DLD1 (cell line): ENCODE measurements around the gene C3orf18.
"Not testable (repeated sequence)": the region's sequence is repeated elsewhere in the genome, so short reads cannot be mapped to it uniquely, and the experiment has no call there.

Experiments used
- in situ Hi-C: cut with HindIII; loops from 2 replicates; pipeline ENCODE4 v1.10.0; 2017; ENCODE audit warnings: low sequenced_read_pairs

C3orf18 gene

DNA sequence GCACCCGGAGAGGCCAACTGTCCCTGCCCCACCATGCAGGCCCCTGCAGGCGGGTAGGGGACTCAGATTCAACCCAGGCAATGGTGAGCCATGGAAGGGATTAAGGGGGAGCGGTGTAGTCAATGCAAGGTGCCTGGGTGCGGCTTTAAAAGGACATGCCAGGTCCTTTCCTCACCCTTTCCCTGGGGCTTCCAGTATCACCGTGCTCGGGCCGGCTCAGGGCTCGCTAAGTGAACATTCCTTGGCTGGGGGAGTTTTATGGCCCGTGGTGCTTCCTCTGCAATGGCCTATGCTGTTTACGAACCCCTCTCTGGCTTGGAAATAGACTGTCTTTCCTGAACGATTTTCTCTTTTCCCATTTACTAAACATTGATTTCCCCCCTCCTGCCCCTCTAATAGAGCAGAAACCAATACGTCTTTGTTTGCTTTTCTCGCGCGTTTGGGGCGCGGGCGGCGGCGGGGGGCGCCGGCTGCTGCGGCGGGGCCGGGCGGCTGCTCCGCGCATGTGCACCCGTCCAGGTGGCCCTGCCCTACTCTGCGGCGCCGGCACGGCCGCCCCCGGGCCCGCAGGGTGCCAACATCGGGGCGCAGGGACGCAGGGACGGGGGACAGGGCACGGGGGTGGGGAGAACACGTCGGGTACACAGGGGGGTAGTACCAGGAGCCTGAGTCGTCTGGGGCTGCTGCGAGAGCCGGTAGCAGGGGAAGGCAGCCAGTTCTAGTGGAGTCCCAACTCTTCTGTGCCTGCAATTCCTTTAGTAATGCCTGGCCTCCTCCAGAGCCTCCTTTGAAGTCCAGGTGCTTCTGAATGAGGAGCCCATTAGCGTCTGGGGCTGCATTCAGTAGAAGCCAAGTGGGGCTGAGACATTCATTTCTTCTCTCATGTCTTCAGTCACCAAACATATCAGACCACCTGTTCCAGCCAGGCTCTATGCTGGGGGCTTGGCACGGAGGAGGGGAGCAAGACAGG lies 37.3 kb downstream of the C3orf18 start:
- in situ Hi-C loops = loop anchor here (10.0 kb wide), 1 partner anchor 105 kb away; no protein-coding TSS in a partner anchor

DNA sequence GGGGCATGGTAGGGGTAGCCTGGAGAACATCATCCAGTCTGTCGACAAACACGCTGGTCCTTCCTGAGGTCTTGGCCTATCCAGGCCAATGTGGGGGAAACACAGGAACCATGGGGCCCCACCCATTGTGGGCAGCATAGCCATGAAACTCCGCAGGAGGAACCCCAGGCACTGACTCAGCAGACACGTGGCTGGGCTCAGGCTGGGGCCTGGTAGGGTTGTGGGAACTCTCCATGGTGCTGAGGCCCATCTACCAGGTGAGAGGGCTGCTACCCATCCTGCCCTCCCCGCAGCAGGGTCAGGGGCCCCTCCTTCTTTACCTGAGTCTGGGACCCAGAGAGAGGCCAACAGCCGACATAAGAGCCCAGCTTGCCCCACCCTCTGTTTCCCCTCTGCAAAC lies 41.6 kb downstream of the C3orf18 start:
- in situ Hi-C loops = no loop called here

DNA sequence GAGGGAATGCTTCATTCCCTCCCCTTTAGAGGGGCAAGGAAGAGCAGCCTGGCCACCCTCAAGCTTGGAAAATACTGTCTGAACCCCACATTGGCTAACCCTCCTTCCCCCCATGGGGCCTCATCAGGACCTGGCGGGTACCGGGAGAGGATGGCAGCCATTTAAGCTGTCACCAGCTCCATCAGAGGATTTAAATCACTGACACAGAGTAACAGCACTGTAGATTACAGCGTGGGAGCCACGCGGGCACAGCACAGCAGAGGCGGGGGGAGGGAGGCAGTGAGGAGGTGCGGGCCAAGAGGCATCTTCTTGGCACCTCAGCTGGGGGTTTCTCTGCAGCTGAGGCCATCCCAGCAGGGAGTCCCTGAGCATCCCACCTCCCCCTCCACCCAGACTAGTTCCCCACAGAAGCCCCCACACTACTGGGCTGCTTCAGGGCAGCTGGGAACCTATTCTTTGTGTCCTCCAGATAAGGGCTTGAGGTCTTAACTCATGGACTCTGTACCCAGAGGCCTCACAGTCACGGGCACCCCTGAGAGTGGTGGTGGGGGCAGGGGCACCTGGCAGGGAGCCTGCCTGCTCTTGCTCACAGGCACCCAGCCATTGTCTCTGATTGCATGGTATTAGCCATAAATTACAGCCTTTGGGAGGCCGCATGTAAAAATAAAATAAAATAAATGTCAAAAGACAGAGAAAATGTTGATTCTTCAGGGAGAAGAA lies 42.2 kb downstream of the C3orf18 start:
- in situ Hi-C loops = no loop called here

DNA sequence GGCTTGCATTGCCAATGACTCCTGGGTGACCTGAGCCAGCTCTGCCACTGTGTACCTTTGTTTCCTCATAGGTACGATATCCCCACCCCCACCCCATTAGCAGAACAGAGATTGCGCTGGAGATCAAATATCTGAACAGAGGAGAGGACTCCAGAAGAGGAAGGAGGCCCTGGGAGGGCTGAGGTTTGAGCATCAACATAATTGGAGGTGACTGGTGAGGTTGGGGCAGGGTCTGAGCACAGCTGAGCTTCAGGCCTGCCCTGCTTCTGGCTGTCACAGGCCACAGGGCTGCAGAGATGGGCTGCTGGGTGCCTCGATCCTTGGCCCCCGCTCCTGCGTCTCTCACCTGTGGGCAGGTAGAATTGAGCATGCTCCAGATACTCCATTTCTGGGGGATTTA lies 42.8 kb downstream of the C3orf18 start:
- in situ Hi-C loops = no loop called here

DNA sequence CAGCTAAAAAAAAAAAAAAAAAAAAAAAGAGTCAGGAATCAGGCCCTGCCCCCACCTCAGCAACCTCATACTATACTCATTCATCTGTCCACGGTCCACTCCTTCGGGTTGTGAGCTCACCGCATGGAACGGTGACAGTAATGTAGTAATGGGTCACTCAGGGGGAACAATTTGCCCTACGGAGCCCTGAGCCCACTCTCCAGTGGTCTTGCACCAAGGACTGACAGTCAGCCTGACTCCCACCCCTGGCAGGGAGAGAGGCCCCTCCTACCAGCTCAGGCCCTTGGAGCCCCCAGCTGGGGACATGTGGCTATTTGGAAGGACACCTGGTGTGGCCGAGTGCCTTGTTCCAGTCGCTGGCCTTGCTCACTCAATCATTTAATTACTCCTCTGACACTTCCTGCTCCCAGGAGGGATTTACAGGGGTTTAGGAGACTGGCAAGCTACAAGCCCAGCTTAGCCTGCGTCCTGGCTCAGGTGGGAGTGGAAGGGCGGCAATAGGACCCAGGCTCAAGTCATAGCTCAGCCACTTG lies 44.2 kb downstream of the C3orf18 start:
- in situ Hi-C loops = no loop called here

DNA sequence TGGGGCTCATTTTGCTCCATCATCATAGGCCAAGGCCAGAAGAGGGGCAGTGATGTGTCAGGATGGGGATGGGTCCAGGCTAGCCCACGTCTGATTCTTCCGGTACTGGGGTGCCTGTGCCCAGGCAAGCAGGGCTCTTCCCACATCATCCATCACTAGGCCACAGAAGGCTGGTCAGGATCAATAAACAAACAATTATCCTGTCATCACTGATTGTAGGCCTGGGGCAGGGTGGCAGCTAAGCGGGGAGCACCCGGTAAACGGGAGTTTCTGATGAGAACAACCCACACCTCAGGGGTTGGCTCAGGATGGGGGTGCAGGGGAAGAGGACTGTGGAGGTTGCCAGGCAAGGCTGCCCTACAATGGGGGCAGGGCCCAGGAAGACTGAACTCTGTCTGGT lies 46.0 kb downstream of the C3orf18 start:
- in situ Hi-C loops = no loop called here

DNA sequence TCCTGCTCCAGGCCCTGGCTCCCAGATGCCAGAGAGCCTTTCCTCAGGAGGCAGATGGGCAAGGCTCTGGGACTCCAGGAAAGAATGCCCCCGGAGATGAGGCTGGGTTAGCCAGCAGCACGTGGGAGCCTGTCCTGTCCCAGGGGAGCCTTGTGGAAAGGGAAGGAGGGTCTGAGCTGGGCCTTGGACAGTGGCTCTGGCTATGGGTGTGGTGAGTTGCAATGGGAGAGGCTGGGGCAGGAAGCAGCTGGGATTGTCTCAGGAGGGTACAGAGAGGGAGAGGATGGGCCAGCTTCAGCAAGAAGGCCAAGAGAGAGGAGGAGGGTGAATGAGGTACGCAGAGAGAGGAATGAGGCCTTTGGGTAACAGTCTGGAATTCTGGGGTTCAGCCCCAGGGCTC lies 46.7 kb downstream of the C3orf18 start:
- in situ Hi-C loops = no loop called here

DNA sequence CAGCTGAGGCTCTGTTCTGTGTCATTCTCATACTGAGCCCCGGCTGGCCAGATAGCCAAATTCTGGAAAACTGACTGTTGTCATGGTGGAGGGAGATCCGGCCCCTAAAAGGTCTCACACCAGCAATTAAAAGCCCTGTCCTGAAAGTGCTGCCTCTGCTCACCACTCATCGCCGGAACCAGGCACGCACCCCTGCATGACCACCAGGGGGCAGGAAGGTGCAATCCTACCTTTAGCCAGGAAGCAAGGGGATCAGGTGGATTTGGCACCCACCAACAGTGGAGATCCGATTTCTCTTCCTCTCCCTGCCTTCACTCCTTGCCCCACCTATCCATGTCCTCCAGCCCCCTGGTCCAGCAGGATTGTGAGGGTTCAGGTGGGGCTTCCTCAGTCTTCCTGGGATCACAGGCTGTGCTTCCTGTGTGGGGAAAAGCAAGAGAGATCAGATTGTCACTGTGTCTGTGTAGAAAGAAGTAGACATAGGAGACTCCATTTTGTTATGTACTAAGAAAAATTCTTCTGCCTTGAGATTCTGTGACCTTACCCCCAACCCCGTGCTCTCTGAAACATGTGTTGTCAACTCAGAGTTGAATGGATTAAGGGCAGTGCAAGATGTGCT lies 48.0 kb downstream of the C3orf18 start:
- in situ Hi-C loops = no loop called here

DNA sequence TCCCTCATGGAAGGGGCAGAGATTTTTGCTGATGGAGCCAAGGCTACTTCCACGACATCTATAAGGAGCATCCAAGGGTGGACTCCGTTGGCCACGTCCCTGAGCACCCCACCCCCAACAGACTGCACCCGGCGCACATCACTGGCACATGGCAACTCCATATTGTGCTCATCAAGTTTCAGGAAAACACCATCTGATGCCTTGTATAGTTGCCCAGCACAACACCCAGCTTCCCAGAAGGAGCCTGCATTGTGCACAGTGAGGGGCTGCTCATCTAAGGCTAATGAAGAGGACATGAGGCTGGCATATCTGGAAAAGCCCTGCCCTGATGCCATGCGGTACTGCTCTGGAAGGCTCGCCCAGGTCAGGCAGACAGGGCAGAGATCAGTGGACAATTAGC lies 49.1 kb downstream of the C3orf18 start:
- in situ Hi-C loops = no loop called here

DNA sequence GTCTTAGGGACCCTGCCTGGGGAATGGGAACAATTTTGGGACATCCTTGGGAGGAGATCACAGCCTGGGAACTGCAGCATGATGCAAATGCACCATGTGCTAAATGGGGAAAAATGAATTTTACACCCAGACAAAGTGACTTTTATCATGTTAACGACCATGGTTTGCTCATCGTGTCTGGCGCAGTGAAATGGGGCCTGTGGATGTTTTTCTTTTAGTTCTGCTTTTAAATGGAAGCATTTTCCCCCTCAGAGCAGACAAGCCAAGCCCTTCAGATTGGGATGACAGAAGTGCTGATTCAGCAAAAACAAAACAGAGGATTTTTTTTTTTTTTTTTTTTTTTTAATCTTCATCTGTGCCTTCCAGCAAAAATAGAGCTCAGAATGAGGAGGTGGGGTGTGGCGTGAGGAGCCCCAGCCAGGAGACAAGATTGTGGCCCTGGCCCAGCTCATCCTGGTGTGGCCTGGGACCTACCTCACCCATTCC lies 49.8 kb downstream of the C3orf18 start:
- in situ Hi-C loops = no loop called here

DNA sequence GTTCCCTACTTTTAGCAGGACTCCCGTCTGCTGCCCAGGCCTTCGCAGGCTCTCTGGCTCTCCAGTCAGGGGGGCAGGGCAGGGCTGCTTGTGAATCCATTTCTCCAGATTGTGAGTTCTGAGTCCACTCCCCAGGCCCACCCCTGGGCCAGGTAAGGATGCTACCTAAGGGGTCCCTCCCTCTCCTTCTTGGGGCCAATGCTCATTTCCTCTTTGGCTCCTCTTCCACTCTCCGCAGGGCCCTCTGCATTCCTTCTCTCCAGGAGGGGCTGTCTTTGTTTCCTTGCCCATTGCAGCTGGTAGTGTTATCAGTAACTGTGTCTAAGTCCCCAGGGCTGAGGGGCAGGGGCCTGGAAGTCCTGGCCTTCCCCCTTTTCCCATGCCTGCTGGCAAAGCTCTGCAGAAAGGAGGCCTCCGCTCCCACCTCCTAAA lies 51.1 kb downstream of the C3orf18 start:
- in situ Hi-C loops = no loop called here

DNA sequence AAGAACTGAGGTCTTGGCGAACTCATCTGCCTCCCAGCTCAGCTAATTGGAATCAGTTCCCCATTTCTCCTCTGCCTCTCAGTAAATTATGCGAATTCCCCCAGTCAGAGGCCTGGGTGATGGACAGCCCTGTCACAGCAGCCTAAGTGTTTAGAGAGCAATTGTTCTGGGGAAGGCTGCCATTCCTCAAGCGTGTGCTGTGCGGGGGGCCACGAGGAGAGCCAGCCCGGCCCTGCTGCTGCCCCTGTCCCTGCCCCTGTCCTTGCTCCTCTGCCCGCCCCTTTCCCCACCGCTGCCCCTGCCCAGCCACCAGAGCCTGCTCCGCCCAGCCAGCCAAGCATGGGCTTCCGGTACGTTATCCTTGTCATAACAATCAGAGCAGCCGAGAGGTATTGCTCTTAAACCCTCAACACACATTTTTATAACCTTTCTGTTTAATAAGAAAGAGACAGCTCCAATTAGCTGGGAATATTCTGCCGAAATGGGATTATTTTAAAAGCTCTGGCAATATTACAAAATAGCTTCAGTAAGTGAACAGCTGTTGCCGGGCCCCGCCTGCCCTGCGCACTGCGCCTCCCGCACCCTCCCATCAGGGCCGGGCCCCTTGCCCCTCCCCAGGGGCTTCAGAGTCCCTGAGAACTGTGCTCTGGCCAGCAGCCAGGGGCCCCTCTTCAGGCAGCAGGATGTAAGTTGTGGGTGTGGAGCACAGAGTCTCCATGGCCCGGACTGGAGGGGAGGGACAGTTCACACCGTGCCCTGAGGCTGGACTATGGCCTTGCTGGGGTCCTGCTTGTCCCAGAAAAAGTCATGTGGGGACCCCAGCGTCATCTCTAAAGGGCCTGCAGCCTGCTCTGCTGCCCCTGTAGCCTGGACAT lies 51.7 kb downstream of the C3orf18 start:
- in situ Hi-C loops = no loop called here

DNA sequence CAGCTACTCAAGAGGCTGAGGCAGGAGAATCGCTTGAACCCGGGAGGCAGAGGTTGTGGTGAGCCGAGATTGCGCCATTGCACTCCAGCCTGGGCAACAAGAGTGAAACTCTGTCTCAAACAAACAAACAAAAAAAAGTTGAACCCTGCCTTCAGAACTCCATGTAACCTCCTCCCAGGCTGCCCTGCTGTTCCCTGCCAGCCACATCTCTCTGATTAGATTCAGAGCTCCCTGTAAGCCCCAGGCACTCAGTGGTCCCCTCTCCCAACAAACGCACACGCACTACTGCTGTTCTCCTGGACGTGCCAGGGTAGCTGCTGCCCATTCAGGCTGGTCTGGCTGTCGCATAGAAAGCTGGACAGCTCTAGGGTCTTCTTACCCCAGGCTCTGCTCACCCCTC lies 54.6 kb downstream of the C3orf18 start:
- in situ Hi-C loops = not testable (repeated sequence)

DNA sequence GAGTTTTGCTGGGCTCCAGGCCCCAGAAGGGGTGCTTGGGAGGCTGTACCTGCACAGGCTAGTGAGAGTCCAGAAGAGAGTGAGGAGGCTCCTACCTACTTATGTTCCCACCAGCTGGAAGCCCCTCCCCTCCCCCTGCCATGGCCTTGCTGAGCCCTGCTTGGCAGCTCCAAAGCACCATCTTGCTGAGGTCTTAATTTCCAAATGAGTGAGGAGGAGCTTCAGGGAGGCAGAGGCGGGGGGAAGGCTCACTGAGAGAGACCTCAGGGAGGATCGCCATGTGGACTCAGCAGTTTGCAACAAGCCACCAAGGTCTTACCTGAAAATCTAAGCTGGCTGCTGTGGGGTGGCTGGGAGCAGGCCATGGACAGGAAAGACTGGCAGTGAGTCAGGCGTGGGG lies 55.4 kb downstream of the C3orf18 start:
- in situ Hi-C loops = no loop called here

DNA sequence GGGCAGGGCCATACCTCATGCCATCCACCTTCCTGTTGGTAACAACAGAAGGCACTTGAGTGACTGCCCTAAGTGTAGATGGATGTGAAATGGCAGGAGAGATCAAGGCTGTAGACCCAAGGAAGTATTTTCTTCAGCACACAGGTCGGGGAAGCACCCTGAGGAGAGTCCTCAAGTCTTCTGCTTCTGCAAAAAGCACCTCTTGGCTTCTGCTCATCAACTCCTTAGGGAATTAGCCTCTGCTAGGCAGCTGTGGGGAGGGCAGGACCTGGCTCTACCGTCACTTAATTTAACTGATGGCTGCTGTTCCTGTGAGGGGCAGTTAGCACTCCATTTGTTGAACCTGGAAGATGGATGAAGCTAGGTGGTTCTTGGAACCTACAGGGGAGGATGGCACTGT lies 57.2 kb downstream of the C3orf18 start:
- in situ Hi-C loops = no loop called here

DNA sequence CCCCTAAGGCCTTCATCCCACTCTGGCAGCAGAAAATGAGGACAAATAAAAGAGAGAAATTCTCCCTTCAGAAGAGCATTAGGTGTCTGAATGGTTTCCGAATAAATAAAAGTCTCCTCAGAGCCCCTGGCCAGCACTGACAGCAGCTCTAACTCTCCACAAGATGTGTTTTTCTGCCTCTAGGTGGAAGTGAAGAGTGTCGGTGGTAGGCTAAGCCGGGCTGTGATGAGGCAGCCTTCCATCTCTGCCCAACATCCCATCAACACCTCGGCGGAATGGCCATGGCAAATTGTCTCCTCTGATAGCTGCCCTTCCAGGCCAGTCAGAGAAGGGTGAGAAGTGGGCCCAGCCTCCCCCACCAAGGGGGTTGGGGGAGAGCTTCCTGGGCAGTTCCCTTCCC lies 57.8 kb downstream of the C3orf18 start:
- in situ Hi-C loops = no loop called here

DNA sequence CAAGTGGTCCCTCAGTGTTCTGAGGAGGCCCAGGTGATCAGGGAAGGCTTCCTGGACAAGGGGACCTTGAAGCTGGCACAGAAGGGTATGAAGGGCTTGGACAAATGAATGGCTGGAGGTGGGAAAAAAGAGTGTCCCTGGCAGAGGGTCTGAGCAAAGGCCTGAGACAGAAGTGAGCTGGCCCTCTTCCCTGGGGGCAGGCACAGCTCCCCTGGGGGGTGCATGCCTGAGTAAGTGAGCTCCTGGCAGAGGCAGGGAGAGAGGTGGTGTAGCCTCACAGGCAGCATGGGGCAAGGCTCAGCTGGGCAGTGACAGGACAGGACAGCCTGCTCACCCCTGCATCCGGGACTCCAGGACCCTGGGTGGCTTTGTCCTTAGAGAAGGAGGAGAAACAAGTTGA lies 58.7 kb downstream of the C3orf18 start:
- in situ Hi-C loops = no loop called here
